Endodermal cell (in vitro differentiated cells): ENCODE results near the gene EXD3. TPM values are rescaled to one million over a fixed set of nuclear protein-coding genes. Genes with fewer than 3 reads are reported as not detected.
A peak's percentile ranks its signal among the peaks of the same experiment; 100 is the strongest.

Source experiments
- DNase-seq: peaks from one replicate; pipeline ENCODE4 v3.0.0-alpha.2; 2017
- H3K27ac ChIP-seq: 2 replicates; pipeline ENCODE4 v1.5.1; 2013; ENCODE audit warnings: mild to moderate bottlenecking, low read depth, low read length, moderate library complexity
- H3K27me3 ChIP-seq: 2 replicates; pipeline ENCODE4 v1.6.1; 2013; ENCODE audit warnings: mild to moderate bottlenecking, low read length, moderate library complexity; ENCODE audit not compliant: insufficient read depth, control insufficient read depth, poor library complexity, severe bottlenecking
- H3K36me3 ChIP-seq: 2 replicates; pipeline ENCODE4 v1.7.0; 2013; ENCODE audit warnings: mild to moderate bottlenecking, low read length, moderate library complexity; ENCODE audit not compliant: control insufficient read depth, insufficient read depth
- H3K4me1 ChIP-seq: one replicate; pipeline ENCODE4 v1.7.0; 2013; ENCODE audit warnings: low read length; ENCODE audit not compliant: control insufficient read depth, insufficient read depth
- H3K4me3 ChIP-seq: 2 replicates; pipeline ENCODE4 v1.5.1; 2013; ENCODE audit warnings: mild to moderate bottlenecking, low read length, moderate library complexity
- H3K9ac ChIP-seq: 2 replicates; pipeline ENCODE4 v1.6.1; 2013; ENCODE audit warnings: mild to moderate bottlenecking, low read length, moderate library complexity; ENCODE audit not compliant: poor library complexity, severe bottlenecking; ENCODE audit errors: extremely low read depth
- H3K9me3 ChIP-seq: 2 replicates; pipeline ENCODE4 v1.6.1; 2013; ENCODE audit warnings: mild to moderate bottlenecking, low read length, moderate library complexity; ENCODE audit not compliant: control insufficient read depth
- H3K27ac Mint-ChIP-seq: 2 replicates; pipeline ENCODE4 v1.8.0; 2020; ENCODE audit warnings: mixed read lengths
- H3K27me3 Mint-ChIP-seq: 2 replicates; pipeline ENCODE4 v1.8.0; 2021; ENCODE audit warnings: mild to moderate bottlenecking, mixed read lengths; ENCODE audit not compliant: insufficient read depth
- H3K36me3 Mint-ChIP-seq: 2 replicates; pipeline ENCODE4 v1.8.0; 2020; ENCODE audit warnings: low read depth, mixed read lengths
- H3K4me1 Mint-ChIP-seq: 2 replicates; pipeline ENCODE4 v1.8.0; 2020; ENCODE audit warnings: mixed read lengths
- H3K4me3 Mint-ChIP-seq: 2 replicates; pipeline ENCODE4 v1.8.0; 2020; ENCODE audit warnings: mild to moderate bottlenecking, moderate library complexity, mixed read lengths
- H3K9me3 Mint-ChIP-seq: 2 replicates; pipeline ENCODE4 v1.8.0; 2020; ENCODE audit warnings: mild to moderate bottlenecking, mixed read lengths
- WGBS, 2 experiments: methylation state at CpG; one replicate each; pipeline versions ENCODE4 v1.1.5 to v1.1.7; 2013; ENCODE audit warnings: missing lambda C conversion rate in 2 of 2, mixed read lengths in 1 of 2; ENCODE audit not compliant: insufficient coverage in 1 of 2, insufficient read length in 1 of 2; 5-methylcytosine and 5-hydroxymethylcytosine counted together
- total RNA-seq, 2 donors: library from RNA; stranded (reverse); fragmentation: NEBNext Ultra II Directional in 1 of 2; extraction: Animal tissue kit (Norgen Biotek cat#: 25700) in 1 of 2; gene quantifications; 2 replicates in 1 of 2; 3 replicates in 1 of 2; pipeline ENCODE4 v1.2.1, GENCODE V29; 2021
- TF ChIP-seq, protein P1 (sequence below): fragments of 200-600 bp; sonication (generic); conservative IDR thresholded peaks from 2 replicates; pipeline ENCODE4 v1.5.0; 2021; ENCODE audit warnings: antibody characterized with exemption, mild to moderate bottlenecking

The EXD3 gene
- total RNA-seq, 2 donors from 2014 or later, result 15.5 to 31.0 TPM

- peaks cover 34% of the 10 kb centered on the region for H3K27me3 Mint-ChIP-seq
- DNase-seq, result peak; percentile 97
- Histone ChIP-seq H3K4me1 (no peaks in the 10 kb centered on the region), H3K9ac (no peak overlapping the region), H3K27me3 (no peaks in the 10 kb centered on the region), H3K9me3 (no peaks in the 10 kb centered on the region), H3K4me3 (no peak overlapping the region), H3K36me3 (peaks cover 5% of the 10 kb centered on the region), H3K27ac (no peak overlapping the region)
- 44 to 55% methylated on average over 26 to 52 of the region's 52 CpGs for WGBS, 2 experiments
- peaks cover 1% of the 10 kb centered on the region for H3K36me3 Mint-ChIP-seq
- H3K4me1 Mint-ChIP-seq, result no peaks in the 10 kb centered on the region
- no peaks in the 10 kb centered on the region for H3K9me3 Mint-ChIP-seq
- H3K27ac Mint-ChIP-seq, result no peak overlapping the region
- no peak overlapping the region for H3K4me3 Mint-ChIP-seq
- TF ChIP-seq, protein P1, sequence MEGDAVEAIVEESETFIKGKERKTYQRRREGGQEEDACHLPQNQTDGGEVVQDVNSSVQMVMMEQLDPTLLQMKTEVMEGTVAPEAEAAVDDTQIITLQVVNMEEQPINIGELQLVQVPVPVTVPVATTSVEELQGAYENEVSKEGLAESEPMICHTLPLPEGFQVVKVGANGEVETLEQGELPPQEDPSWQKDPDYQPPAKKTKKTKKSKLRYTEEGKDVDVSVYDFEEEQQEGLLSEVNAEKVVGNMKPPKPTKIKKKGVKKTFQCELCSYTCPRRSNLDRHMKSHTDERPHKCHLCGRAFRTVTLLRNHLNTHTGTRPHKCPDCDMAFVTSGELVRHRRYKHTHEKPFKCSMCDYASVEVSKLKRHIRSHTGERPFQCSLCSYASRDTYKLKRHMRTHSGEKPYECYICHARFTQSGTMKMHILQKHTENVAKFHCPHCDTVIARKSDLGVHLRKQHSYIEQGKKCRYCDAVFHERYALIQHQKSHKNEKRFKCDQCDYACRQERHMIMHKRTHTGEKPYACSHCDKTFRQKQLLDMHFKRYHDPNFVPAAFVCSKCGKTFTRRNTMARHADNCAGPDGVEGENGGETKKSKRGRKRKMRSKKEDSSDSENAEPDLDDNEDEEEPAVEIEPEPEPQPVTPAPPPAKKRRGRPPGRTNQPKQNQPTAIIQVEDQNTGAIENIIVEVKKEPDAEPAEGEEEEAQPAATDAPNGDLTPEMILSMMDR, result peak; percentile 55
These were observed 38.9 kb upstream of the EXD3 start for GRCh38 chr9:137461663-137462395.

DNA sequence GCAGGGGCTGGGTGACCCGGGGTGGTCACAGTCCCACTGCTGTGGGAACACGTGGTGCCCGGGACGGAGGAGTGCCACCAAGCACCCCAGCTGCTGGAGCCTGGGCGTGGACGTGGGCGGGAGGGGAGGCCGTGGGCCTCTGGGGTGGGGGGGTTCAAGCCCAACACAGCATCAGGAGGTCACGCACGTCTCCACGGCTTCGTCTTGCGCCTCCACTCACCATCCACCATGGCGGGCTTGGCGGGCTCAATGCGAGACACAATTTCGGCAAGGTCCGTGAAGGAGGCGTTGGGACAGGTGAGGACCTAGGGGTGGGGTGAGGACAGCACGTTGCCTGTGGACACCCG, 38.3 kb upstream of the EXD3 start:
- H3K27ac Mint-ChIP-seq, result no peak overlapping the region
- no peak for DNase-seq
- H3K4me1 Mint-ChIP-seq, result no peaks in the 10 kb centered on the region
- peaks cover 34% of the 10 kb centered on the region for H3K27me3 Mint-ChIP-seq
- no peak overlapping the region for H3K4me3 Mint-ChIP-seq
- Histone ChIP-seq H3K4me1 (no peaks in the 10 kb centered on the region), H3K9ac (no peak overlapping the region), H3K36me3 (peaks cover 7% of the 10 kb centered on the region), H3K27ac (no peak overlapping the region), H3K9me3 (no peaks in the 10 kb centered on the region), H3K4me3 (no peak overlapping the region), H3K27me3 (no peaks in the 10 kb centered on the region)
- WGBS, 2 experiments, result 94 to 100% methylated on average over 6 to 21 of the region's 21 CpGs
- TF ChIP-seq, protein P1, result no peak
- peaks cover 5% of the 10 kb centered on the region for H3K36me3 Mint-ChIP-seq
- no peaks in the 10 kb centered on the region for H3K9me3 Mint-ChIP-seq

GRCh38 chr9:137460363-137461315, 37.7 kb upstream of the EXD3 start:
- H3K4me3 ChIP-seq, result no peak overlapping the region
- H3K36me3 ChIP-seq, result peaks cover 9% of the 10 kb centered on the region
- no peaks in the 10 kb centered on the region for H3K9me3 Mint-ChIP-seq

More at GRCh38 chr9:137460363-137461315, 37.7 kb upstream of the EXD3 start:
- H3K27ac ChIP-seq, result no peak overlapping the region
- no peaks in the 10 kb centered on the region for H3K4me1 ChIP-seq
- H3K9me3 ChIP-seq, result no peaks in the 10 kb centered on the region
- Mint-ChIP-seq H3K4me3 (no peak overlapping the region), H3K4me1 (peaks cover 1% of the 10 kb centered on the region), H3K27me3 (peaks cover 33% of the 10 kb centered on the region), H3K36me3 (peaks cover 10% of the 10 kb centered on the region), H3K27ac (no peak overlapping the region)
- no peaks in the 10 kb centered on the region for H3K27me3 ChIP-seq
- H3K9ac ChIP-seq, result no peak overlapping the region
- no peak for DNase-seq
- 92 to 99% methylated on average over 20 to 31 of the region's 31 CpGs for WGBS, 2 experiments
- TF ChIP-seq, protein P1, result no peak
